Measurements from ENCODE around the gene VSIR.

DNA sequence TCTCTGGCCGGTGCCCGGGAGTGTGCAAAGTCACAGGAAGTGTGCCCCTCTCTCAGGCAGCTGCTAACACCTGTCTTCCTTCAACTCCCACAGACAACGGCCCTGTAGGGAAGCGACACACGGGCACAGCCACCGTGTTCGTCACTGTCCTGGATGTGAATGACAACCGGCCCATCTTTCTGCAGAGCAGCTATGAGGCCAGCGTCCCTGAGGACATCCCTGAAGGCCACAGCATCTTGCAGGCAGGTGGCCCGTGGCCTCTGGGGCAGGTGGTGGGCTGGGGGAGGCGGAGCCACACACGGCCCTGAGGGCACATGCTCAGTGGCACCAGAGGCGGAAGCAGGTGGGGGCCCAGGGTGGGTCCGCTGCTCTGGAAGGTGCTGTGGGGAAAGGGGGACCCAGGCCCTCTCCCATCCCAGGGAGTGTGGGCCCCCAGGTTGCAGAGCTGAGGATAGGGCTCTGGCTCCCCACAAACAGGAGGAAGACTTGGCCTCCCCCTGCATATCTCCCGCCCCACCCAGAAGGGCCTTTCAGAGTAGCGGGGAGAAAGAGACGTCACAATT lies 60.7 kb downstream of the VSIR start:
- TF ChIP-seq, protein P1, sequence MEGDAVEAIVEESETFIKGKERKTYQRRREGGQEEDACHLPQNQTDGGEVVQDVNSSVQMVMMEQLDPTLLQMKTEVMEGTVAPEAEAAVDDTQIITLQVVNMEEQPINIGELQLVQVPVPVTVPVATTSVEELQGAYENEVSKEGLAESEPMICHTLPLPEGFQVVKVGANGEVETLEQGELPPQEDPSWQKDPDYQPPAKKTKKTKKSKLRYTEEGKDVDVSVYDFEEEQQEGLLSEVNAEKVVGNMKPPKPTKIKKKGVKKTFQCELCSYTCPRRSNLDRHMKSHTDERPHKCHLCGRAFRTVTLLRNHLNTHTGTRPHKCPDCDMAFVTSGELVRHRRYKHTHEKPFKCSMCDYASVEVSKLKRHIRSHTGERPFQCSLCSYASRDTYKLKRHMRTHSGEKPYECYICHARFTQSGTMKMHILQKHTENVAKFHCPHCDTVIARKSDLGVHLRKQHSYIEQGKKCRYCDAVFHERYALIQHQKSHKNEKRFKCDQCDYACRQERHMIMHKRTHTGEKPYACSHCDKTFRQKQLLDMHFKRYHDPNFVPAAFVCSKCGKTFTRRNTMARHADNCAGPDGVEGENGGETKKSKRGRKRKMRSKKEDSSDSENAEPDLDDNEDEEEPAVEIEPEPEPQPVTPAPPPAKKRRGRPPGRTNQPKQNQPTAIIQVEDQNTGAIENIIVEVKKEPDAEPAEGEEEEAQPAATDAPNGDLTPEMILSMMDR (IDR thresholded peaks at IDR 0.05; ENCODE audit: insufficient read depth, low read length, poor library complexity, severe bottlenecking) = no peak
- no peak for TF ChIP-seq EZH2phosphoT487 (conservative IDR thresholded peaks at IDR 0.05; ENCODE audit: low read length)
